HepG2 (cell line): Measurements from ENCODE around the gene SLC12A3. TPM values are rescaled to one million over a fixed set of nuclear protein-coding genes. Genes with fewer than 3 reads are reported as not detected.
A peak's percentile ranks its signal among the peaks of the same experiment; 100 is the strongest.

Experiments used
- ATAC-seq: fragments of 200-7000 bp; cut with Tn5 transposase; 3 replicates; pipeline ENCODE4 v1.9.1; 2020; ENCODE audit warnings: mild to moderate bottlenecking, moderate library complexity
- BruUV-seq: library from RNA; stranded (reverse); fragments of 400-500 nt; replicated peaks from 2 replicates; lab custom pipeline; 2021; lab: Mats Ljungman, UMichigan
- CTCF ChIA-PET: fragments of 300-600 bp; formaldehyde crosslinking; extraction: SDS; loops from one replicate; lab custom pipeline; 2021; ENCODE audit warnings: low total read pairs, inconsistent platforms, low intra/inter-chr PET ratio; lab: Yijun Ruan, JAX
- POLR2A ChIA-PET: fragments of 350-600 bp; sonication (Branson Sonifier 250); formaldehyde crosslinking; loops from one replicate; lab custom pipeline; 2020; ENCODE audit warnings: antibody characterized with exemption, inconsistent platforms; lab: Yijun Ruan, JAX
- DNase-seq: peaks from one replicate; pipeline ENCODE4 v3.0.0-alpha.2; 2015; ENCODE audit warnings: low spot score
- FAIRE-seq: peaks from 3 replicates; lab custom pipeline; 2011; peaks lifted over from hg19 to GRCh38; lab: Jason Lieb, UNC
- H2AFZ ChIP-seq: one replicate; pipeline ENCODE4 v1.6.1; 2011; ENCODE audit warnings: low read length, inconsistent platforms
- H3K27ac ChIP-seq: fragments of 300-600 bp; 3 replicates; pipeline ENCODE4 v1.8.0; 2011; ENCODE audit warnings: mixed run types, mild to moderate bottlenecking, mixed read lengths, low read length, inconsistent platforms; ENCODE audit not compliant: insufficient read depth; ENCODE audit errors: extremely low read length
- H3K27me3 ChIP-seq, 2 experiments: fragments of 200-600 bp in 1 of 2; 2 replicates in 1 of 2; 3 replicates in 1 of 2; pipeline versions ENCODE4 v1.6.0 to v1.8.0; 2011; ENCODE audit warnings: low read length in 2 of 2, mild to moderate bottlenecking in 2 of 2, moderate library complexity in 2 of 2, inconsistent platforms in 1 of 2; ENCODE audit not compliant: insufficient read depth in 2 of 2, control insufficient read depth in 1 of 2
- H3K36me3 ChIP-seq, 2 experiments: fragments of 200-600 bp in 1 of 2; replicated peaks in 1 of 2; 2 replicates in 1 of 2; 3 replicates in 1 of 2; pipeline versions ENCODE4 v1.5.1 to v1.8.0; 2011; ENCODE audit warnings: low read length in 2 of 2, inconsistent platforms in 1 of 2; ENCODE audit not compliant: insufficient read depth in 2 of 2, control insufficient read depth in 1 of 2
- H3K4me1 ChIP-seq: 2 replicates; pipeline ENCODE4 v1.5.1; 2012; ENCODE audit warnings: low read length, inconsistent platforms; ENCODE audit not compliant: insufficient read depth
- H3K4me2 ChIP-seq: 2 replicates; pipeline ENCODE4 v1.6.0; 2011; ENCODE audit warnings: low read depth, low read length, inconsistent platforms
- H3K4me3 ChIP-seq, 3 experiments: fragments of 200-600 bp in 1 of 3; sonication (generic), shearing (Covaris generic) in 1 of 3; replicated peaks in 1 of 3; 2 replicates each; pipeline ENCODE4 v1.5.1; 2011 to 2016; ENCODE audit warnings: low read length in 3 of 3, inconsistent platforms in 2 of 3, low read depth in 2 of 3, mild to moderate bottlenecking in 2 of 3, control low read depth in 1 of 3, mixed read lengths in 1 of 3; ENCODE audit not compliant: insufficient read depth in 1 of 3
- H3K79me2 ChIP-seq: one replicate; pipeline ENCODE4 v1.6.1; 2011; ENCODE audit warnings: low read length, inconsistent platforms; ENCODE audit not compliant: insufficient read depth
- H3K9ac ChIP-seq: 2 replicates; pipeline ENCODE4 v1.6.0; 2011; ENCODE audit warnings: mild to moderate bottlenecking, low read depth, low read length, inconsistent platforms; ENCODE audit not compliant: insufficient read depth
- H3K9me3 ChIP-seq: 2 replicates; pipeline ENCODE4 v1.5.1; 2012; ENCODE audit warnings: mild to moderate bottlenecking, low read length
- H4K20me1 ChIP-seq: 2 replicates; pipeline ENCODE4 v1.6.0; 2011; ENCODE audit warnings: inconsistent platforms, mild to moderate bottlenecking, low read length, moderate library complexity; ENCODE audit not compliant: insufficient read depth
- MAFF ChIP-seq: IDR thresholded peaks from 2 replicates; pipeline ENCODE4 v1.6.1; 2011; ENCODE audit warnings: low read depth, low read length, improper control_type of control experiment
- PAF1 ChIP-seq: IDR thresholded peaks from 2 replicates; pipeline ENCODE4 v1.6.1; 2016; ENCODE audit warnings: missing genetic modification reagents, missing compliant biosample characterization
- PAWR ChIP-seq: sonication (generic); formaldehyde crosslinking; IDR thresholded peaks from 2 replicates; pipeline ENCODE4 v1.4.0; 2020; ENCODE audit warnings: missing genetic modification reagents, mild to moderate bottlenecking, borderline replicate concordance
- POLR2A ChIP-seq, 2 experiments: IDR thresholded peaks; 2 replicates each; pipeline ENCODE4 v1.6.1; 2011; ENCODE audit warnings: low read depth in 2 of 2, low read length in 2 of 2, mild to moderate bottlenecking in 1 of 2, moderate library complexity in 1 of 2; ENCODE audit not compliant: insufficient read depth in 1 of 2
- POLR2AphosphoS2 ChIP-seq: IDR thresholded peaks from 2 replicates; pipeline ENCODE4 v1.6.1; 2011; ENCODE audit warnings: low read depth, low read length, improper control_type of control experiment
- POLR2AphosphoS5 ChIP-seq: IDR thresholded peaks from 2 replicates; pipeline ENCODE4 v1.6.1; 2012; ENCODE audit warnings: low read depth, low read length
- POLR2G ChIP-seq: fragments of 200-400 bp; formaldehyde crosslinking; IDR thresholded peaks from 2 replicates; pipeline ENCODE4 v1.6.1; 2018; ENCODE audit warnings: mild to moderate bottlenecking, low read depth, low read length, moderate library complexity
- RBFOX2 ChIP-seq: fragments of 200-400 bp; formaldehyde crosslinking; IDR thresholded peaks from 2 replicates; pipeline ENCODE4 v1.6.1; 2017; ENCODE audit warnings: low read depth, mild to moderate bottlenecking, low read length
- RBM22 ChIP-seq: fragments of 200-400 bp; formaldehyde crosslinking; optimal IDR thresholded peaks from 2 replicates; pipeline ENCODE3; 2017; ENCODE audit warnings: mild to moderate bottlenecking, low read length, moderate library complexity
- SAFB2 ChIP-seq: sonication (generic); formaldehyde crosslinking; IDR thresholded peaks from 2 replicates; pipeline ENCODE4 v1.5.1; 2020; ENCODE audit warnings: missing genetic modification reagents, low read depth, mild to moderate bottlenecking, borderline replicate concordance
- SRSF4 ChIP-seq: fragments of 200-400 bp; formaldehyde crosslinking; IDR thresholded peaks from one replicate; pipeline ENCODE4 v1.6.1; 2018; ENCODE audit warnings: mild to moderate bottlenecking, low read depth, low read length, moderate library complexity; ENCODE audit not compliant: poor library complexity, severe bottlenecking
- SSRP1 ChIP-seq: IDR thresholded peaks from 2 replicates; pipeline ENCODE4 v1.6.1; 2016; ENCODE audit warnings: control low read depth
- TEF ChIP-seq: sonication (generic); formaldehyde crosslinking; IDR thresholded peaks from 2 replicates; pipeline ENCODE4 v1.5.0; 2020; ENCODE audit warnings: missing genetic modification reagents
- TSC22D2 ChIP-seq: sonication (generic); formaldehyde crosslinking; IDR thresholded peaks from 2 replicates; pipeline ENCODE4 v1.5.1; 2020; ENCODE audit warnings: missing genetic modification reagents, mild to moderate bottlenecking, borderline replicate concordance
- ZNF768 ChIP-seq: sonication (generic); formaldehyde crosslinking; IDR thresholded peaks from 2 replicates; pipeline ENCODE4 v1.4.0; 2020; ENCODE audit warnings: missing genetic modification reagents
- WGBS: methylation state at CpG from one replicate; pipeline ENCODE4 v1.1.6; 2017; ENCODE audit warnings: low lambda C conversion rate; 5-methylcytosine and 5-hydroxymethylcytosine counted together
- in situ Hi-C: cut with HindIII; loops from 2 replicates; pipeline ENCODE4 v1.10.0; 2017; ENCODE audit warnings: low pct_unique_long_range_greater_than_20kb; ENCODE audit not compliant: extremely low pct_ligation_motif_present
- intact Hi-C: fragments of 100-400 bp; cut with micrococcal nuclease; formaldehyde crosslinking; loops from one replicate; pipeline ENCODE4 v1.10.0; 2022; ENCODE audit not compliant: unreplicated experiment
- polyA plus RNA-seq, 8 experiments: library from polyadenylated mRNA; depleted of rRNA in 3 of 8; stranded (reverse) in 7 of 8; unstranded in 1 of 8; fragments of >200 nt; fragmentation: Illumina TruSeq in 4 of 8; extraction: Trizol in 4 of 8; gene quantifications; 2 replicates each; pipeline versions ENCODE4 v1.2.1 to v1.2.3, GENCODE V29; 2011 to 2016; ENCODE audit warnings: low read depth in 4 of 8, missing spikeins in 1 of 8, mixed read lengths in 1 of 8; ENCODE audit not compliant: insufficient read depth in 1 of 8
- total RNA-seq, 5 experiments: library from RNA; depleted of rRNA; stranded (reverse); fragments of >200 nt; fragmentation: Illumina TruSeq; extraction: Trizol; gene quantifications; 2 replicates each; pipeline ENCODE4 v1.2.3, GENCODE V29; 2016; ENCODE audit warnings: low read depth in 1 of 5
- TF ChIP-seq, protein P1 (sequence below): IDR thresholded peaks from 2 replicates; pipeline ENCODE4 v1.6.1; 2016; ENCODE audit warnings: mild to moderate bottlenecking

Gene SLC12A3
- total and polyA plus RNA-seq, 2 of the 13 experiments (the other 11 are each of a cell fraction or from before 2014, with no cell fraction given), result 6.2 TPM; not detected in 1

DNA sequence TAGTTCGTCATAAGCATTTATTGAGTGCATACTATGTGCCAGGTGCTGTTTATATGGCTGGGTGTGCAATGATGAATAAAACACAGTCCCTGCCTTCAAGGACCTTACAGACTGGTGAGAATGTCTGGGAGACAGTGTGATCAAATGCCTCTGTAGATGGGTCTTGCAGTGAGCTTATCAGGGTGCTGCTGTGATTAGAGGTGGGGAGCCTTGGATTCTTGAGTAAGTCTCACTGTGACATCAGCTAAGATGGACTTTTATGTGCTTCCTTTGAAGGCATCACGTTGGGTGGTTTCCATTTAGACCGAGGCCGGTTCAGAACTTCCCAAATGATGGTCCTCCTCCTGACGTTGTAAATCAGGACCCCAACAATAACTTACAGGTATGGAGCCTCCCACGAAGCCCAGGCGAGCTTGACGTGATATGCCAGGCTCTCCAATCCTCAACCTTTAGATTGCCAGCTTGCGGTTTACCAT lies 76.9 kb downstream of the SLC12A3 start:
- intact Hi-C loops, result no loop called here
- no peak for DNase-seq
- in situ Hi-C loops, result no loop called here
- peaks cover 47 to 80% of the 10 kb centered on the region in 2 experiments for H3K36me3 ChIP-seq
- H3K27me3 ChIP-seq, result no peaks in the 10 kb centered on the region
- no TSS peak for BruUV-seq
- TF ChIP-seq TEF (CRISPR knock-in tag) (no peak), SRSF4 (peak; percentile 82), RBFOX2 (peak; percentile 57), POLR2AphosphoS5 (peak; percentile 44; the same call in 1 of the 2 replicates), PAWR (CRISPR knock-in tag) (no peak), PAF1 (CRISPR knock-in tag) (peak; percentile 86; the same call in 1 of the 2 replicates), POLR2G (peak; percentile 74; the same call in 1 of the 2 replicates), SSRP1 (CRISPR knock-in tag) (peak; percentile 97), MAFF (0 out of 2 replicates have a peak, but pooled peaks have one; percentile 9), ZNF768 (CRISPR knock-in tag) (no peak), RBM22 (peak; percentile 82), SAFB2 (CRISPR knock-in tag) (no peak), TSC22D2 (no peak), POLR2A (IDR thresholded peaks at IDR 0.05; ENCODE audit: insufficient read depth in 1 of 2, low read depth in 2 of 2, low read length in 2 of 2) (peak; percentile 36 to 65; a peak in 2 of 4 replicates), POLR2AphosphoS2 (peak; percentile 89)
- TF ChIP-seq, protein P1, sequence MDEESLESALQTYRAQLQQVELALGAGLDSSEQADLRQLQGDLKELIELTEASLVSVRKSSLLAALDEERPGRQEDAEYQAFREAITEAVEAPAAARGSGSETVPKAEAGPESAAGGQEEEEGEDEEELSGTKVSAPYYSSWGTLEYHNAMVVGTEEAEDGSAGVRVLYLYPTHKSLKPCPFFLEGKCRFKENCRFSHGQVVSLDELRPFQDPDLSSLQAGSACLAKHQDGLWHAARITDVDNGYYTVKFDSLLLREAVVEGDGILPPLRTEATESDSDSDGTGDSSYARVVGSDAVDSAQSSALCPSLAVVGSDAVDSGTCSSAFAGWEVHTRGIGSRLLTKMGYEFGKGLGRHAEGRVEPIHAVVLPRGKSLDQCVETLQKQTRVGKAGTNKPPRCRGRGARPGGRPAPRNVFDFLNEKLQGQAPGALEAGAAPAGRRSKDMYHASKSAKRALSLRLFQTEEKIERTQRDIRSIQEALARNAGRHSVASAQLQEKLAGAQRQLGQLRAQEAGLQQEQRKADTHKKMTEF (CRISPR knock-in tag), result 0 out of 2 replicates have a peak, but pooled peaks have one; percentile 33
- TF ChIP-seq, all 625 proteins: peak for 11
- H2AFZ ChIP-seq, result no peak overlapping the region
- FAIRE-seq, result no peak
- no peak overlapping the region for H3K4me2 ChIP-seq
- no peaks in the 10 kb centered on the region for H3K9me3 ChIP-seq
- H3K9ac ChIP-seq, result no peak overlapping the region
- peaks cover 44% of the 10 kb centered on the region for H3K4me1 ChIP-seq
- H3K4me3 ChIP-seq, result no peak overlapping the region
- CTCF ChIA-PET, result no interaction called here
- peaks cover 70% of the 10 kb centered on the region for H4K20me1 ChIP-seq
- ATAC-seq, result no peak
- 86% methylated on average over 9 of the region's 9 CpGs for WGBS
- no peak overlapping the region for H3K27ac ChIP-seq
- peaks cover 18% of the 10 kb centered on the region for H3K79me2 ChIP-seq
- POLR2A ChIA-PET, result interaction anchor here (1.8 to 3.1 kb wide), 3 partner anchors 9 to 22 kb away, joined by 6 to 24 read pairs (median 7); partner anchors contain the start of gene HERPUD1
